HCT116 (cell line): ENCODE results near the gene UPB1. TPM values are rescaled to one million over a fixed set of nuclear protein-coding genes. Genes with fewer than 3 reads are reported as not detected.

Source experiments
- ATAC-seq: fragments of 200-7000 bp; cut with Tn5 transposase; 2 replicates; pipeline ENCODE4 v1.9.1; 2020; ENCODE audit warnings: mild to moderate bottlenecking, moderate library complexity
- BruUV-seq: library from RNA; stranded (reverse); fragments of 400-500 nt; replicated peaks from 2 replicates; lab custom pipeline; 2021; lab: Mats Ljungman, UMichigan
- CTCF ChIA-PET: fragments of 300-600 bp; sonication (Branson Sonifier 250); formaldehyde crosslinking; loops from one replicate; lab custom pipeline; 2021; ENCODE audit warnings: antibody characterized with exemption; lab: Charles Lee
- POLR2A ChIA-PET: fragments of 300-600, 350-600 bp; sonication (Branson Sonifier 250); formaldehyde crosslinking; loops from one replicate; lab custom pipeline; 2021; ENCODE audit warnings: antibody characterized with exemption; lab: Charles Lee
- RAD21 ChIA-PET, 2 experiments: fragments of 300-600 bp; sonication (Branson Sonifier 250); formaldehyde crosslinking; loops; one replicate each; lab custom pipeline; 2023; ENCODE audit warnings: low total read pairs in 2 of 2; ENCODE audit not compliant: uncharacterized antibody in 2 of 2, unreplicated experiment in 2 of 2, low non-redundant PET in 1 of 2; lab: Charles Lee
- DNase-seq: peaks from one replicate; pipeline ENCODE4 v3.0.0-alpha.2; 2010; ENCODE audit warnings: low read depth, low spot score
- H2AFZ ChIP-seq: fragments of 200-600 bp; shearing (Covaris generic), sonication (generic); 2 replicates; pipeline ENCODE4 v1.6.1; 2017; ENCODE audit warnings: low read depth, mixed run types, mixed read lengths, antibody characterized with exemption, low read length; ENCODE audit not compliant: poor library complexity, severe bottlenecking
- H3K27ac ChIP-seq: 2 replicates; pipeline ENCODE4 v1.5.1; 2012; ENCODE audit warnings: low read depth, low read length
- H3K27me3 ChIP-seq: fragments of 200-600 bp; sonication (generic); 2 replicates; pipeline ENCODE4 v1.6.1; 2016; ENCODE audit warnings: mixed run types, low read length, mixed read lengths; ENCODE audit not compliant: insufficient read depth
- H3K36me3 ChIP-seq, 2 experiments: fragments of 200-500 bp in 1 of 2; fragments of 200-600 bp in 1 of 2; sonication (Bioruptor generic) in 1 of 2; sonication (generic) in 1 of 2; 2 replicates each; pipeline versions ENCODE4 v1.5.1 to v1.6.1; 2014 to 2016; ENCODE audit warnings: low read length in 2 of 2, inconsistent platforms in 1 of 2, mixed read lengths in 1 of 2, mixed run types in 1 of 2; ENCODE audit not compliant: insufficient read depth in 2 of 2, control insufficient read depth in 1 of 2
- H3K4me1 ChIP-seq, 2 experiments: fragments of 200-600 bp in 1 of 2; sonication (generic) in 1 of 2; 2 replicates each; pipeline versions ENCODE4 v1.5.1 to v1.6.1; 2012 to 2017; ENCODE audit warnings: low read length in 2 of 2, inconsistent platforms in 1 of 2, mild to moderate bottlenecking in 1 of 2, mixed read lengths in 1 of 2, mixed run types in 1 of 2, moderate library complexity in 1 of 2; ENCODE audit not compliant: insufficient read depth in 2 of 2, control insufficient read depth in 1 of 2
- H3K4me2 ChIP-seq: fragments of 200-600 bp; sonication (generic); 2 replicates; pipeline ENCODE4 v1.6.1; 2017; ENCODE audit warnings: mixed run types, low read length, mixed read lengths
- H3K4me3 ChIP-seq, 2 experiments: fragments of 200-600 bp in 1 of 2; sonication (generic) in 1 of 2; replicated peaks in 1 of 2; 2 replicates each; pipeline ENCODE4 v1.5.1; 2011 to 2016; ENCODE audit warnings: low read length in 2 of 2, control low read depth in 1 of 2, low read depth in 1 of 2, mild to moderate bottlenecking in 1 of 2, mixed read lengths in 1 of 2, mixed run types in 1 of 2
- H3K79me2 ChIP-seq: fragments of 200-600 bp; sonication (generic); 2 replicates; pipeline ENCODE4 v1.6.1; 2017; ENCODE audit warnings: mild to moderate bottlenecking, mixed run types, low read length, moderate library complexity, mixed read lengths; ENCODE audit not compliant: insufficient read depth
- H3K9ac ChIP-seq: fragments of 200-600 bp; sonication (generic); 2 replicates; pipeline ENCODE4 v1.6.1; 2016; ENCODE audit warnings: low read length, mixed read lengths
- H3K9me2 ChIP-seq: fragments of 200-600 bp; sonication (generic), shearing (Covaris generic); 2 replicates; pipeline ENCODE4 v1.6.1; 2017; ENCODE audit warnings: mixed run types, mild to moderate bottlenecking, moderate library complexity; ENCODE audit not compliant: insufficient read depth
- H3K9me3 ChIP-seq, 2 experiments: fragments of 200-500 bp in 1 of 2; fragments of 200-600 bp in 1 of 2; sonication (Bioruptor generic) in 1 of 2; sonication (generic) in 1 of 2; 2 replicates each; pipeline ENCODE4 v1.6.1; 2014 to 2017; ENCODE audit warnings: low read length in 2 of 2, mixed read lengths in 2 of 2, inconsistent platforms in 1 of 2, low read depth in 1 of 2, mild to moderate bottlenecking in 1 of 2, mixed run types in 1 of 2, moderate library complexity in 1 of 2; ENCODE audit not compliant: control insufficient read depth in 1 of 2, insufficient read depth in 1 of 2
- H4K20me1 ChIP-seq: fragments of 200-600 bp; sonication (generic), shearing (Covaris generic); 2 replicates; pipeline ENCODE4 v1.6.1; 2017; ENCODE audit warnings: mixed run types, mild to moderate bottlenecking, moderate library complexity; ENCODE audit not compliant: insufficient read depth
- CBX3 ChIP-seq: IDR thresholded peaks from 2 replicates; pipeline ENCODE4 v1.6.1; 2012; ENCODE audit warnings: low read depth
- CEBPB ChIP-seq: IDR thresholded peaks from 2 replicates; pipeline ENCODE4 v1.6.1; 2012; ENCODE audit warnings: low read depth
- EGR1 ChIP-seq: IDR thresholded peaks from 2 replicates; pipeline ENCODE4 v1.6.1; 2012; ENCODE audit warnings: low read depth
- EZH2 ChIP-seq: fragments of 200-600 bp; sonication (generic); IDR thresholded peaks from 2 replicates; pipeline ENCODE4 v1.6.1; 2017; ENCODE audit warnings: antibody characterized with exemption, mixed run types
- FOSL1 ChIP-seq: IDR thresholded peaks from 2 replicates; pipeline ENCODE4 v1.6.1; 2012; ENCODE audit warnings: low read depth
- RAD21 ChIP-seq: IDR thresholded peaks from 2 replicates; pipeline ENCODE4 v1.6.1; 2012; ENCODE audit warnings: low read depth, mild to moderate bottlenecking
- REST ChIP-seq: IDR thresholded peaks from 2 replicates; pipeline ENCODE4 v1.6.1; 2012; ENCODE audit warnings: low read depth
- SIN3A ChIP-seq: IDR thresholded peaks from 2 replicates; pipeline ENCODE4 v1.6.1; 2012; ENCODE audit warnings: low read depth
- ZNF274 ChIP-seq: fragments of 200-500 bp; sonication (Bioruptor generic); IDR thresholded peaks from 2 replicates; pipeline ENCODE4 v1.6.1; 2014; ENCODE audit warnings: mild to moderate bottlenecking, low read depth, low read length, inconsistent platforms
- intact Hi-C: fragments of 100-400 bp; cut with micrococcal nuclease; formaldehyde crosslinking; loops from 2 replicates; pipeline ENCODE4 v1.10.0; 2022
- total RNA-seq: library from RNA; stranded (reverse); gene quantifications from one replicate; pipeline ENCODE4 v1.2.1, GENCODE V29; 2021; ENCODE audit not compliant: unreplicated experiment

Gene UPB1
- total RNA-seq, 1 experiment from 2014 or later = 0.27 TPM

- ChIA-PET RAD21 (no interaction called here), CTCF (interaction anchor here (1.0 kb wide), 1 partner anchor 85 kb away, joined by 4 read pairs; no protein-coding TSS in a partner anchor)
- intact Hi-C loops = no loop called here
- ATAC-seq (no peak), DNase-seq (no peak)
- H3K36me3 ChIP-seq = no peaks in the 10 kb centered on the region
- BruUV-seq = no TSS peak
- peaks cover 0 to 5% of the 10 kb centered on the region in 2 experiments; a peak in 1 of 4 replicates for H3K4me1 ChIP-seq
- no peak overlapping the region for H3K4me3 ChIP-seq
- H3K9me3 ChIP-seq = no peaks in the 10 kb centered on the region
- no peak overlapping the region for H2AFZ ChIP-seq
- no peaks in the 10 kb centered on the region for H3K79me2 ChIP-seq
- H3K9me2 ChIP-seq = no peaks in the 10 kb centered on the region
- no peak overlapping the region for H3K27ac ChIP-seq
- no peak overlapping the region for H3K4me2 ChIP-seq
- no peak overlapping the region for H3K9ac ChIP-seq
- TF ChIP-seq ZNF274 (no peak), RAD21 (no peak), SIN3A (no peak), CBX3 (no peak), EGR1 (no peak), REST (no peak), FOSL1 (no peak), EZH2 (no peak), CEBPB (no peak)
- TF ChIP-seq, all 23 proteins: peak for 0
- POLR2A ChIA-PET = interaction anchor here (1.0 kb wide), 1 partner anchor 14 kb away, joined by 3 read pairs; no protein-coding TSS in a partner anchor
- H3K27me3 ChIP-seq = peaks cover 1% of the 10 kb centered on the region; the same call in 1 of the 2 replicates
- H4K20me1 ChIP-seq = no peaks in the 10 kb centered on the region
These were observed 12.6 kb downstream of the UPB1 start for GRCh38 chr22:24507716-24508115.
